Ascending aorta (tissue), 2 donors: ENCODE measurements around the gene SLC7A8. TPM values are rescaled to one million over a fixed set of nuclear protein-coding genes. Genes with fewer than 3 reads are reported as not detected.

Source experiments
- DNase-seq, 2 donors: peaks; one replicate each; pipeline ENCODE4 v3.0.0-alpha.2; 2019; ENCODE audit warnings: low spot score in 2 of 2
- H3K27ac ChIP-seq, 2 donors: fragments of 200-600 bp; sonication (generic); one replicate each; pipeline ENCODE4 v1.5.1; 2016 to 2017; ENCODE audit warnings: mild to moderate bottlenecking in 1 of 2
- H3K27me3 ChIP-seq: fragments of 200-600 bp; sonication (generic); one replicate; pipeline ENCODE4 v1.5.1; 2017
- H3K36me3 ChIP-seq, 2 donors: fragments of 200-600 bp; sonication (generic); one replicate each; pipeline ENCODE4 v1.5.1; 2016
- H3K4me1 ChIP-seq, 2 donors: fragments of 200-600 bp; sonication (generic); one replicate each; pipeline ENCODE4 v1.5.1; 2016 to 2017; ENCODE audit warnings: mild to moderate bottlenecking in 1 of 2
- H3K4me3 ChIP-seq, 2 donors: fragments of 200-600 bp; sonication (generic); one replicate each; pipeline ENCODE4 v1.5.1; 2016 to 2017; ENCODE audit warnings: mild to moderate bottlenecking in 1 of 2
- H3K9me3 ChIP-seq, 2 donors: fragments of 200-600 bp; sonication (generic); one replicate each; pipeline ENCODE4 v1.5.1; 2016
- intact Hi-C: fragments of 100-400 bp; cut with DNase I; formaldehyde crosslinking; loops from one replicate; pipeline ENCODE4 v1.15.1; 2023
- total RNA-seq: library from RNA; depleted of rRNA; stranded (reverse); fragments of >200 nt; gene quantifications from one replicate; pipeline ENCODE4 v1.1.0, GENCODE V29; 2016
- TF ChIP-seq, protein P1 (sequence below), 3 experiments: fragments of 200-600 bp in 2 of 3; fragments of 450-650 bp in 1 of 3; sonication (generic) in 2 of 3; IDR thresholded peaks; one replicate each; pipeline ENCODE4 v1.5.1; 2016 to 2019; ENCODE audit warnings: antibody characterized with exemption in 3 of 3, mild to moderate bottlenecking in 1 of 3, moderate library complexity in 1 of 3

SLC7A8 gene
- total RNA-seq, 1 donor from 2014 or later: 59.9 TPM

GRCh38 chr14:23106747-23107045 lies 76.8 kb downstream of the SLC7A8 start:
- no peak for DNase-seq
- TF ChIP-seq, protein P1, sequence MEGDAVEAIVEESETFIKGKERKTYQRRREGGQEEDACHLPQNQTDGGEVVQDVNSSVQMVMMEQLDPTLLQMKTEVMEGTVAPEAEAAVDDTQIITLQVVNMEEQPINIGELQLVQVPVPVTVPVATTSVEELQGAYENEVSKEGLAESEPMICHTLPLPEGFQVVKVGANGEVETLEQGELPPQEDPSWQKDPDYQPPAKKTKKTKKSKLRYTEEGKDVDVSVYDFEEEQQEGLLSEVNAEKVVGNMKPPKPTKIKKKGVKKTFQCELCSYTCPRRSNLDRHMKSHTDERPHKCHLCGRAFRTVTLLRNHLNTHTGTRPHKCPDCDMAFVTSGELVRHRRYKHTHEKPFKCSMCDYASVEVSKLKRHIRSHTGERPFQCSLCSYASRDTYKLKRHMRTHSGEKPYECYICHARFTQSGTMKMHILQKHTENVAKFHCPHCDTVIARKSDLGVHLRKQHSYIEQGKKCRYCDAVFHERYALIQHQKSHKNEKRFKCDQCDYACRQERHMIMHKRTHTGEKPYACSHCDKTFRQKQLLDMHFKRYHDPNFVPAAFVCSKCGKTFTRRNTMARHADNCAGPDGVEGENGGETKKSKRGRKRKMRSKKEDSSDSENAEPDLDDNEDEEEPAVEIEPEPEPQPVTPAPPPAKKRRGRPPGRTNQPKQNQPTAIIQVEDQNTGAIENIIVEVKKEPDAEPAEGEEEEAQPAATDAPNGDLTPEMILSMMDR (IDR thresholded peaks at IDR 0.05): no peak
- Histone ChIP-seq H3K27ac (no peak overlapping the region), H3K36me3 (no peaks in the 10 kb centered on the region), H3K27me3 (no peaks in the 10 kb centered on the region), H3K9me3 (no peaks in the 10 kb centered on the region), H3K4me1 (no peaks in the 10 kb centered on the region), H3K4me3 (no peak overlapping the region)
- intact Hi-C loops: no loop called here

DNA sequence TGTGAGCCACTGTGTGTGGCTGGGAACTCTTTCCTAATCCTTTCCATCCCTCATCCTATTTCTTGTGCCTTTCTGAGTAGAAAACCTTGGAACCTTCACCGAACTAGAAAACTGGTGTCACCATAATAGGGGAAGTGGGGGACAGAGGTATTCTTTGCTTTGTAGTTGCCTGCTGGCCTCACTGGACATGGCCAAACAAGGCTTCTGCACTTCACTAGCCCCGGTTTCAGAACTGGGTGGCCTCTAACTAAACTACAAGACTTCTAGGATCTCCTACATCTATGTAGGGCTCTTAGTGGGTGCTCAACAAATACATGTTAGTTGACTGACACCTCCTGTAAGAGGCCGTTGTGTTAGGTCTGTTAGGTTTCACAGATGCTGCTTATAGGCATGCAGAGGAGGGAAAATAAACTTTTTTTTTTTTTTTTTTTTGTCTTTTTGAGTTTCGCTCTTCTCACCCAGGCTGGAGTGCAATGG lies 78.1 kb downstream of the SLC7A8 start:
- H3K27ac ChIP-seq: no peak overlapping the region
- H3K27me3 ChIP-seq: no peaks in the 10 kb centered on the region
- no peaks in the 10 kb centered on the region for H3K9me3 ChIP-seq
- TF ChIP-seq, protein P1 (IDR thresholded peaks at IDR 0.05): no peak
- no peaks in the 10 kb centered on the region for H3K4me1 ChIP-seq
- no peak for DNase-seq
- no peak overlapping the region for H3K4me3 ChIP-seq
- intact Hi-C loops: no loop called here
- H3K36me3 ChIP-seq: no peaks in the 10 kb centered on the region

- Histone ChIP-seq H3K36me3 (no peaks in the 10 kb centered on the region), H3K27ac (no peak within 1 kb of the TSS), H3K4me1 (no peaks in the 10 kb centered on the region), H3K27me3 (no peaks in the 10 kb centered on the region), H3K4me3 (no peak within 1 kb of the TSS), H3K9me3 (no peaks in the 10 kb centered on the region)
- intact Hi-C loops: no loop called here
- TF ChIP-seq, protein P1 (IDR thresholded peaks at IDR 0.05): no peak
- DNase-seq: peak in 1 of 2 donors; percentile 30
Observed at GRCh38 chr14:23104591-23105347, 78.7 kb downstream of the SLC7A8 start, which contains the start of gene CIROP. CIROP (minus strand) TSS chr14:23104989; CDS start chr14:23104920, 69 bp downstream.

DNA sequence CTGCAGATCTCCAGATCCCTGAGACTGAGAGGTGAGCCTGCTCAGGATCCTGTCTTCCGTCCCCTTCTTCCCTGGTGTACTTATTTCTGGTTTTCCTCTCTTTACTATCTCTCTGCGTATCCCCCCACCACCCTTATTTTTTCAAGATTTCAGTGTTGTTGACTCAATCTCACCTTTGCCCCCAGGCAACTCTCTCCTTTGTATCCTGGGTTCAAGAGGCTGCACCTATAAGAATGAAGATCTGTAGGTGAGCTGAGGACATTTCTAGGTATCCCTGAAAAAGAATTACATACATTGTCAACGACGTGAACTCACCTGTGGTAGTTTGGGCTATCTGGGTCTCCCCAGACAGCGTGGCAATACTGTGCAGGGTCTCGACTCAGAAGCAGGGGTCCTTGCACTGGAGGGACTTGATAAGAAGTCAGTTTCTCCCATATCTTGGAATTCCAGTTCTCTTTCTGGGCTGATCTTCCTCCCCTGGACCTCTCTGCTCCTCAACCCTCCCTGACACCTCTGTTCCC lies 79.3 kb downstream of the SLC7A8 start:
- Histone ChIP-seq H3K4me1 (no peaks in the 10 kb centered on the region), H3K9me3 (no peaks in the 10 kb centered on the region), H3K27ac (no peak overlapping the region), H3K27me3 (no peaks in the 10 kb centered on the region), H3K4me3 (no peak overlapping the region), H3K36me3 (peaks cover 1 to 4% of the 10 kb centered on the region in 2 donors)
- TF ChIP-seq, protein P1 (IDR thresholded peaks at IDR 0.05): no peak
- DNase-seq: no peak
- intact Hi-C loops: no loop called here

DNA sequence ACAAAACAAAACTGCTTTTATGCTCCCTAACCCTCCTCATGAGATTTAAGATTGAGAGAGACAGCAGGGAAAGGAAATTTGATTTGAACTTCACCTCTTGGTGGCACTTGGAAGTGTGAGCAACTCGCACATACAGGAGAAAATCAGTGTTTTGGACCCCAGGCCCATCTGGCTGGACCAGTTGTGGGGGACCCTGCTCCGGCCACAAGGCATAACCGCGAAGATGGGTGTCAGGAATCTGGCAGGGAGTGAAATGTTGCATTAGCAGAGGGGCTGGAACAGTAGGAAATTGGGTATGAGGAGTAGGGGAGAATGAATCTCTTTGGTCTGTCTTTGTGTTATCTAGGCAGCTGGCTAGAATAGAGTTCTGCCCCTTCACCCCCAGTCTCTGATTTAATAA lies 79.9 kb downstream of the SLC7A8 start:
- TF ChIP-seq, protein P1 (IDR thresholded peaks at IDR 0.05): no peak
- H3K27ac ChIP-seq: no peak overlapping the region
- H3K36me3 ChIP-seq: peaks cover 7 to 9% of the 10 kb centered on the region in 2 donors
- intact Hi-C loops: no loop called here
- no peaks in the 10 kb centered on the region for H3K4me1 ChIP-seq
- no peak overlapping the region for H3K4me3 ChIP-seq
- no peak for DNase-seq
- H3K27me3 ChIP-seq: no peaks in the 10 kb centered on the region
- H3K9me3 ChIP-seq: no peaks in the 10 kb centered on the region
